Endothelial cell of umbilical vein (primary cell): ENCODE measurements around the gene PAK5. TPM values are rescaled to one million over a fixed set of nuclear protein-coding genes. Genes with fewer than 3 reads are reported as not detected.

Experiments
- BruUV-seq: library from RNA; stranded (reverse); fragments of 400-500 nt; replicated peaks from 2 replicates; lab custom pipeline; 2021; lab: Mats Ljungman, UMichigan
- CTCF ChIA-PET: fragments of 300-600, 350-600 bp; sonication (Branson Sonifier 250); formaldehyde crosslinking; loops from one replicate; lab custom pipeline; 2021; ENCODE audit warnings: antibody characterized with exemption, inconsistent platforms; lab: Charles Lee
- POLR2A ChIA-PET: fragments of 300-600, 350-600 bp; sonication (Branson Sonifier 250); formaldehyde crosslinking; loops from one replicate; lab custom pipeline; 2021; ENCODE audit warnings: antibody characterized with exemption, inconsistent platforms; lab: Charles Lee
- DNase-seq: peaks from one replicate; pipeline ENCODE4 v3.0.0-alpha.2; 2011; ENCODE audit warnings: low read depth, low spot score
- FAIRE-seq: peaks from 2 replicates; lab custom pipeline; 2011; peaks lifted over from hg19 to GRCh38; lab: Jason Lieb, UNC
- H2AFZ ChIP-seq: 2 replicates; pipeline ENCODE4 v1.6.0; 2012; ENCODE audit warnings: low read depth, low read length, control low read depth, inconsistent platforms
- H3K27ac ChIP-seq: 2 replicates; pipeline ENCODE4 v1.5.1; 2011; ENCODE audit warnings: low read depth, mild to moderate bottlenecking, control low read depth, low read length, moderate library complexity; ENCODE audit not compliant: insufficient read depth
- H3K27me3 ChIP-seq, 2 experiments: 2 replicates each; pipeline versions ENCODE4 v1.6.0 to v1.6.1; 2011; ENCODE audit warnings: low read length in 2 of 2, mixed read lengths in 1 of 2; ENCODE audit not compliant: control insufficient read depth in 2 of 2, insufficient read depth in 2 of 2
- H3K36me3 ChIP-seq, 2 experiments: 2 replicates in 1 of 2; 3 replicates in 1 of 2; pipeline ENCODE4 v1.5.1; 2011; ENCODE audit warnings: low read length in 2 of 2, mild to moderate bottlenecking in 1 of 2, moderate library complexity in 1 of 2; ENCODE audit not compliant: control insufficient read depth in 2 of 2, insufficient read depth in 2 of 2; ENCODE audit errors: extremely low read depth in 1 of 2
- H3K4me1 ChIP-seq: 3 replicates; pipeline ENCODE4 v1.5.1; 2011; ENCODE audit warnings: mild to moderate bottlenecking, low read length; ENCODE audit not compliant: control insufficient read depth, insufficient read depth; ENCODE audit errors: extremely low read depth
- H3K4me2 ChIP-seq: 2 replicates; pipeline ENCODE4 v1.6.1; 2011; ENCODE audit warnings: low read length, control low read depth, mixed read lengths; ENCODE audit not compliant: insufficient read depth
- H3K4me3 ChIP-seq, 3 experiments: fragments of 200-600 bp in 1 of 3; sonication (generic), shearing (Covaris generic) in 1 of 3; replicated peaks in 1 of 3; 2 replicates each; pipeline ENCODE4 v1.5.1; 2011 to 2016; ENCODE audit warnings: control low read depth in 3 of 3, low read length in 3 of 3, mild to moderate bottlenecking in 2 of 3, inconsistent platforms in 1 of 3, low read depth in 1 of 3, moderate library complexity in 1 of 3; ENCODE audit not compliant: insufficient read depth in 1 of 3
- H3K79me2 ChIP-seq: 2 replicates; pipeline ENCODE4 v1.6.0; 2012; ENCODE audit warnings: low read length, inconsistent platforms; ENCODE audit not compliant: control insufficient read depth, insufficient read depth
- H3K9ac ChIP-seq: replicated peaks from 2 replicates; pipeline ENCODE3; 2011; ENCODE audit warnings: low read length, control low read depth; ENCODE audit not compliant: insufficient read depth; ENCODE audit errors: extremely low read depth
- H3K9me1 ChIP-seq: replicated peaks from 3 replicates; pipeline ENCODE4 v1.6.0; 2011; ENCODE audit warnings: mild to moderate bottlenecking, low read length; ENCODE audit not compliant: control insufficient read depth, insufficient read depth; ENCODE audit errors: extremely low read depth
- H3K9me3 ChIP-seq: replicated peaks from 2 replicates; pipeline ENCODE4 v1.5.1; 2012; ENCODE audit warnings: low read length, inconsistent platforms; ENCODE audit not compliant: control insufficient read depth, insufficient read depth
- H4K20me1 ChIP-seq: replicated peaks from 2 replicates; pipeline ENCODE3; 2011; ENCODE audit warnings: mild to moderate bottlenecking, low read length; ENCODE audit not compliant: control insufficient read depth, insufficient read depth; ENCODE audit errors: extremely low read depth
- EZH2 ChIP-seq: IDR thresholded peaks from 2 replicates; pipeline ENCODE4 v1.6.1; 2012; ENCODE audit warnings: borderline replicate concordance, low read depth, mild to moderate bottlenecking, moderate library complexity, low read length, inconsistent platforms; ENCODE audit not compliant: severe bottlenecking
- FOS ChIP-seq: IDR thresholded peaks from 2 replicates; pipeline ENCODE4 v1.6.1; 2011; ENCODE audit warnings: mild to moderate bottlenecking, low read length, moderate library complexity, borderline replicate concordance; ENCODE audit not compliant: insufficient read depth
- GATA2 ChIP-seq: IDR thresholded peaks from 2 replicates; pipeline ENCODE4 v1.7.0; 2011; ENCODE audit warnings: low read depth, mild to moderate bottlenecking, moderate library complexity, mixed read lengths, low read length; ENCODE audit not compliant: insufficient read length, insufficient read depth
- JUN ChIP-seq: IDR thresholded peaks from 2 replicates; pipeline ENCODE4 v1.6.1; 2011; ENCODE audit warnings: borderline replicate concordance, low read depth; ENCODE audit not compliant: insufficient read length, insufficient read depth
- MYC ChIP-seq: IDR thresholded peaks from one replicate; pipeline ENCODE4 v1.6.1; 2011; ENCODE audit warnings: mild to moderate bottlenecking, low read depth, low read length
- POLR2A ChIP-seq: IDR thresholded peaks from 2 replicates; pipeline ENCODE4 v1.6.1; 2012; ENCODE audit warnings: low read depth, mild to moderate bottlenecking, control low read depth, low read length
- POLR2AphosphoS5 ChIP-seq: IDR thresholded peaks from 2 replicates; pipeline ENCODE4 v1.6.1; 2012; ENCODE audit warnings: low read depth, mild to moderate bottlenecking, control low read depth, low read length, moderate library complexity; ENCODE audit not compliant: insufficient read depth
- dilution Hi-C: fragments of 300-500 bp; cut with MboI; formaldehyde crosslinking; loops from one replicate; pipeline ENCODE4 v1.15.0; 2019; ENCODE audit warnings: low sequenced_read_pairs; ENCODE audit not compliant: extremely low pct_ligation_motif_present
- intact Hi-C: fragments of 100-400 bp; cut with micrococcal nuclease; formaldehyde crosslinking; loops from one replicate; pipeline ENCODE4 v1.10.0; 2022
- polyA plus RNA-seq, 4 experiments: library from polyadenylated mRNA; depleted of rRNA in 3 of 4; stranded (reverse) in 3 of 4; unstranded in 1 of 4; fragments of >200 nt; gene quantifications; 2 replicates each; pipeline versions ENCODE4 v1.2.1 to v1.2.3, GENCODE V29; 2011 to 2012; ENCODE audit warnings: missing spikeins in 1 of 4
- total RNA-seq: library from RNA; stranded (reverse); gene quantifications from 2 replicates; pipeline ENCODE4 v1.2.3, GENCODE V29; 2021
- TF ChIP-seq, protein P1 (sequence below), 2 donors: IDR thresholded peaks; 1 replicate in 1 of 2; 2 replicates in 1 of 2; pipeline ENCODE4 v1.5.1; 2011; ENCODE audit warnings: low read length in 2 of 2, mild to moderate bottlenecking in 2 of 2, moderate library complexity in 2 of 2, control low read depth in 1 of 2, inconsistent platforms in 1 of 2, low read depth in 1 of 2; ENCODE audit not compliant: insufficient read depth in 1 of 2; ENCODE audit errors: extremely low read depth in 1 of 2
- TF ChIP-seq, protein P2 (sequence below): IDR thresholded peaks from 2 replicates; pipeline ENCODE4 v1.6.1; 2011; ENCODE audit not compliant: insufficient read depth, insufficient read length

Gene PAK5
- total and polyA plus RNA-seq, 2 donors (not counting 3 experiments of a cell fraction or from before 2014, with no cell fraction given): not detected

DNA sequence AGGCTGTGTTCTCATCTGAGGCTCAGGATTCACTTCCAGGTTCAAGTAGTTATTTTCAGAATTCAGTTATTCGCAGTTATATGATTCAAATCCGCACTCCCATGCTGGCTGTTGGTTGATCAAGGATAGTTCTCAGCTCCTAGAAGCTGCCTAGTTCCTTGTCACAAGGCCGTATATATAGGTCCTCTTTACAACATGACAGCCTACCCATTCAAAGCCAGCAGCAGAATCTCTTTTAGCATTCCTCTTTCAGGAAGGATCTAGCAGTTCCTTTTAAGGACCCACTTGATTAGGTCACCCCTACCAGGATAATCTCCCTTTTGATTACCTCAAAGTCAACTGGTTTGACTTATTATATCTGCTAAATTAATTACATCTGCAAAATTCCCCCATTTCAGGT lies 348.2 kb downstream of the PAK5 start:
- Histone ChIP-seq H3K9me1 (no peaks in the 10 kb centered on the region), H3K79me2 (no peaks in the 10 kb centered on the region), H3K36me3 (no peaks in the 10 kb centered on the region), H3K9me3 (no peaks in the 10 kb centered on the region), H3K4me2 (no peak overlapping the region), H3K4me1 (no peaks in the 10 kb centered on the region), H3K4me3 (no peak overlapping the region), H3K27ac (no peak overlapping the region), H2AFZ (no peak overlapping the region), H4K20me1 (no peaks in the 10 kb centered on the region), H3K27me3 (no peaks in the 10 kb centered on the region), H3K9ac (no peak overlapping the region)
- intact Hi-C loops (no loop called here), dilution Hi-C loops (no loop called here)
- CTCF ChIA-PET: no interaction called here
- POLR2A ChIA-PET: no interaction called here
- FAIRE-seq: no peak
- TF ChIP-seq POLR2A: no peak
- TF ChIP-seq EZH2: no peak
- TF ChIP-seq, protein P1, sequence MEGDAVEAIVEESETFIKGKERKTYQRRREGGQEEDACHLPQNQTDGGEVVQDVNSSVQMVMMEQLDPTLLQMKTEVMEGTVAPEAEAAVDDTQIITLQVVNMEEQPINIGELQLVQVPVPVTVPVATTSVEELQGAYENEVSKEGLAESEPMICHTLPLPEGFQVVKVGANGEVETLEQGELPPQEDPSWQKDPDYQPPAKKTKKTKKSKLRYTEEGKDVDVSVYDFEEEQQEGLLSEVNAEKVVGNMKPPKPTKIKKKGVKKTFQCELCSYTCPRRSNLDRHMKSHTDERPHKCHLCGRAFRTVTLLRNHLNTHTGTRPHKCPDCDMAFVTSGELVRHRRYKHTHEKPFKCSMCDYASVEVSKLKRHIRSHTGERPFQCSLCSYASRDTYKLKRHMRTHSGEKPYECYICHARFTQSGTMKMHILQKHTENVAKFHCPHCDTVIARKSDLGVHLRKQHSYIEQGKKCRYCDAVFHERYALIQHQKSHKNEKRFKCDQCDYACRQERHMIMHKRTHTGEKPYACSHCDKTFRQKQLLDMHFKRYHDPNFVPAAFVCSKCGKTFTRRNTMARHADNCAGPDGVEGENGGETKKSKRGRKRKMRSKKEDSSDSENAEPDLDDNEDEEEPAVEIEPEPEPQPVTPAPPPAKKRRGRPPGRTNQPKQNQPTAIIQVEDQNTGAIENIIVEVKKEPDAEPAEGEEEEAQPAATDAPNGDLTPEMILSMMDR (IDR thresholded peaks at IDR 0.05; ENCODE audit: extremely low read depth in 1 of 2, insufficient read depth in 1 of 2, low read depth in 1 of 2, low read length in 2 of 2): no peak
- TF ChIP-seq JUN: no peak
- no peak for TF ChIP-seq MYC
- TF ChIP-seq FOS: no peak
- no TSS peak for BruUV-seq
- DNase-seq: no peak

DNA sequence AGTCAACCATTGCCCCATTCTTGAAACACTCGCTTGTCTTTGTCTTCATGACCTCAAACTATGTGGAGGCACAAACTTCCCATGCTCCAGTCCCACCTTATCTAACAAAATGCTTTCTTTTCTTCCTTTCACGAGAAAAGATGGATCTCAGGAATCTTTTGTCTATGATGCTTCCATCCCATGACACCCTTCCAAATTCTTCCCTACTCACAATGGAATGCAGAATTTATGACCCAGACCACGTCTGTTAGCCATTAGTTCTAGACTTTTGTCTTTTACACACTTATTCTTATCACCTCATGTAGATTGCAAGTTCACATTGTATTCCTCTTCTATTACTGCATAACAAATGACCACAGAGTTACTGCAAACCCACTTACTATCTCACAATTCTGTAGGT lies 348.7 kb downstream of the PAK5 start:
- H3K9me3 ChIP-seq: no peaks in the 10 kb centered on the region
- H3K36me3 ChIP-seq: no peaks in the 10 kb centered on the region
- no peaks in the 10 kb centered on the region for H3K9me1 ChIP-seq
- no peak overlapping the region for H3K4me3 ChIP-seq
- no peak for TF ChIP-seq GATA2
- no peak for TF ChIP-seq JUN
- no peak for TF ChIP-seq FOS
- no peak for TF ChIP-seq POLR2AphosphoS5
- no peak for TF ChIP-seq MYC
- no peak for TF ChIP-seq POLR2A
- TF ChIP-seq, protein P2, sequence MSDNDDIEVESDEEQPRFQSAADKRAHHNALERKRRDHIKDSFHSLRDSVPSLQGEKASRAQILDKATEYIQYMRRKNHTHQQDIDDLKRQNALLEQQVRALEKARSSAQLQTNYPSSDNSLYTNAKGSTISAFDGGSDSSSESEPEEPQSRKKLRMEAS: no peak
- TF ChIP-seq EZH2: no peak
- TF ChIP-seq, protein P1 (IDR thresholded peaks at IDR 0.05; ENCODE audit: extremely low read depth in 1 of 2, insufficient read depth in 1 of 2, low read depth in 1 of 2, low read length in 2 of 2): no peak
- ChIA-PET CTCF (no interaction called here), POLR2A (no interaction called here)
- dilution Hi-C loops (no loop called here), intact Hi-C loops (no loop called here)
- FAIRE-seq: no peak
- no TSS peak for BruUV-seq
- H3K4me1 ChIP-seq: no peaks in the 10 kb centered on the region
- no peaks in the 10 kb centered on the region for H3K79me2 ChIP-seq
- no peak overlapping the region for H2AFZ ChIP-seq
- H4K20me1 ChIP-seq: no peaks in the 10 kb centered on the region
- DNase-seq: no peak
- no peak overlapping the region for H3K4me2 ChIP-seq
- H3K27ac ChIP-seq: no peak overlapping the region
- H3K27me3 ChIP-seq: no peaks in the 10 kb centered on the region
- no peak overlapping the region for H3K9ac ChIP-seq
